Cardiac muscle cell (in vitro differentiated cells and primary cell): ENCODE results near the gene MICALL2. TPM values are rescaled to one million over a fixed set of nuclear protein-coding genes. Genes with fewer than 3 reads are reported as not detected.

Source experiments
- DNase-seq, 2 donors: peaks; one replicate each; pipeline versions ENCODE4 v3.0.0 to v3.0.0-alpha.2; 2010 to 2017; ENCODE audit warnings: low read depth in 1 of 2, low spot score in 1 of 2
- H3K27ac ChIP-seq: fragments of 200-600 bp; sonication (generic); 2 replicates; pipeline ENCODE4 v1.5.1; 2016
- H3K27me3 ChIP-seq: fragments of 200-600 bp; sonication (generic); 2 replicates; pipeline ENCODE4 v1.6.0; 2016; ENCODE audit warnings: control low read depth
- H3K36me3 ChIP-seq: fragments of 200-600 bp; sonication (generic); 2 replicates; pipeline ENCODE4 v1.5.1; 2016; ENCODE audit warnings: control low read depth
- H3K4me1 ChIP-seq: fragments of 200-600 bp; sonication (generic); 2 replicates; pipeline ENCODE4 v1.8.1; 2017; ENCODE audit warnings: low read depth, mild to moderate bottlenecking, mixed run types
- H3K4me3 ChIP-seq: fragments of 200-600 bp; sonication (generic); 2 replicates; pipeline ENCODE4 v1.5.1; 2016; ENCODE audit warnings: mild to moderate bottlenecking
- H3K9me3 ChIP-seq: fragments of 200-600 bp; sonication (generic); 2 replicates; pipeline ENCODE4 v1.5.1; 2017; ENCODE audit warnings: low read depth, mild to moderate bottlenecking, control low read depth
- polyA plus RNA-seq: library from polyadenylated mRNA; unstranded; fragments of >200 nt; fragmentation: Nextera tagmentation; extraction: Ambion mirVana; gene quantifications from 2 replicates; pipeline ENCODE4 v1.2.1, GENCODE V29; 2016
- total RNA-seq: library from RNA; depleted of rRNA; stranded (reverse); fragments of >200 nt; gene quantifications from 2 replicates; pipeline ENCODE4 v1.2.3, GENCODE V29; 2016
- TF ChIP-seq, protein P1 (sequence below): IDR thresholded peaks from 2 replicates; pipeline ENCODE4 v1.5.1; 2012; ENCODE audit warnings: low read depth, mild to moderate bottlenecking, low read length

Gene MICALL2
- total and polyA plus RNA-seq, 2 experiments from 2014 or later: 19.5 to 22.0 TPM

DNA sequence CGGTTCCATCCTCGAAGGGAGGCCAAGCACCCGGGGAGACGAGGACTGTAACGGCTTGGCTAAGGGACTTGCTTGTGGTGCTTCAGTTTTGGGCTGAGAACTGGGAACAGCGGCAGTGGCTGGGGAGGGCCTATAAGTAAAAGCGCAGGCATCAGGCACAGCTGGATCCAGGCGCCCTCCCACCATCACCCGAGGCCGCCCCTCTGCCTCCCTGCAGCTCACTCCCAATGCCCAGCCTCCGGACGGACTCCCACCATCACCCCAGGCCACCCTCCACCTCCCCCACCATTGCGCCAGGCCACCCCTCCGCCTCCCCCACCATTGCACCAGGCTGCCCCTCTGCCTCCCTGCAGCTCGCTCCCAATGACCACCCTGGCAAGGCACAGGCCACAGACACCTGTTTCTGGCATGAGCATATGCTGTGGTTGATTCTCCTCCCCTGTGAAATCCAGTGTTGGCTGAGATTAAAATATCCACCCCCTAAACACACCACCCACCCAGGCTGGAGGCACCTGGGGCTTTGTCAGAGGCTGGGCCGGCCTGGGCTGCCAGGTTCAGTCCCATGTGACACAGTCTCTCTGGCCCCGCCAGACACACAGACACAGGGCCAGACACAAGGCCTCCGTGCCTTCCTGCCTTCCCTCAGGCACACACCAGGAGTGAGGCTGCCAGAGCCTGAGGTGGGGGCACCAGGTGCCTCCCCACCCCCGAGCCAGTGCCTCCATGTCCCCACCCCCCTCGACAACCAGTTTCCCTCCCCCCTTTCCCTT, 16.7 kb downstream of the MICALL2 start:
- no peak for DNase-seq
- Histone ChIP-seq H3K4me1 (no peaks in the 10 kb centered on the region), H3K4me3 (no peak overlapping the region), H3K27me3 (no peaks in the 10 kb centered on the region), H3K36me3 (no peaks in the 10 kb centered on the region), H3K9me3 (no peaks in the 10 kb centered on the region), H3K27ac (no peak overlapping the region)
- TF ChIP-seq, protein P1, sequence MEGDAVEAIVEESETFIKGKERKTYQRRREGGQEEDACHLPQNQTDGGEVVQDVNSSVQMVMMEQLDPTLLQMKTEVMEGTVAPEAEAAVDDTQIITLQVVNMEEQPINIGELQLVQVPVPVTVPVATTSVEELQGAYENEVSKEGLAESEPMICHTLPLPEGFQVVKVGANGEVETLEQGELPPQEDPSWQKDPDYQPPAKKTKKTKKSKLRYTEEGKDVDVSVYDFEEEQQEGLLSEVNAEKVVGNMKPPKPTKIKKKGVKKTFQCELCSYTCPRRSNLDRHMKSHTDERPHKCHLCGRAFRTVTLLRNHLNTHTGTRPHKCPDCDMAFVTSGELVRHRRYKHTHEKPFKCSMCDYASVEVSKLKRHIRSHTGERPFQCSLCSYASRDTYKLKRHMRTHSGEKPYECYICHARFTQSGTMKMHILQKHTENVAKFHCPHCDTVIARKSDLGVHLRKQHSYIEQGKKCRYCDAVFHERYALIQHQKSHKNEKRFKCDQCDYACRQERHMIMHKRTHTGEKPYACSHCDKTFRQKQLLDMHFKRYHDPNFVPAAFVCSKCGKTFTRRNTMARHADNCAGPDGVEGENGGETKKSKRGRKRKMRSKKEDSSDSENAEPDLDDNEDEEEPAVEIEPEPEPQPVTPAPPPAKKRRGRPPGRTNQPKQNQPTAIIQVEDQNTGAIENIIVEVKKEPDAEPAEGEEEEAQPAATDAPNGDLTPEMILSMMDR: no peak

DNA sequence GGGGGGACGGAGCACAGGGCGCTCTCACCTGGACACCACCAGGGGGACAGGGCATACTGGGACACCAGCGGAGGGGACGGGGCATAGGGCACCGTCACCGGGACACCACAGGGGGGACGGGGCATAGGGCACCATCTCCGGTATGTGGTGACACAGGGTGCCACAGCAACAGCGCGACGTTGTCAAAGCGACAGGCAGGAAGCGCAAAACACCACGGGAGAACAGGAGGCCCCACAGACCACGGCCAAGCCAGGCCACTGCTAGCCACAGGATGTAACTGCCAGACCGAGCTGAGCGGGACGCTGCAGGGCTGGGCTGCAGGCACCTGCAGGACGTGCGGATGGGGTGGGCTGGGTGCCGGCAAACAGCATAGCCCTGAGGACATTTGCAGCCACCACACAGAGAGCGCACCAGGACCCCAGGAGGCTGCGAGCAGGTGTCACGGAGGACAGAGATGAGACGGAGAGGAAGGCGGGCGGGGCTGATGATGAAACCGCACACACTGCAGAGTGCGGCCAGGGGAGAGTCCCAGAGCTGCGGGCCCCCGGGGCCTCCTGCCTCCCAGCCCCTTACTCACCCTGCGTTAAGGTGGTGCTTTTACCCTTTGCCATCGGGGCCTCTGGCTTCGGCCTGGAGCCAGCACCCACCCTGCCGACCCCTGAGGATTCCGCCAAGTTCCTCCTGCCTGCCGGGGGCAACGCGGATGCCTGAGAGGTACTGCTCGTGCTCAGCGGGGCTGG, 17.5 kb downstream of the MICALL2 start:
- Histone ChIP-seq H3K9me3 (no peaks in the 10 kb centered on the region), H3K36me3 (no peaks in the 10 kb centered on the region), H3K4me1 (no peaks in the 10 kb centered on the region), H3K4me3 (no peak overlapping the region), H3K27ac (no peak overlapping the region), H3K27me3 (no peaks in the 10 kb centered on the region)
- TF ChIP-seq, protein P1: no peak
- DNase-seq: no peak

DNA sequence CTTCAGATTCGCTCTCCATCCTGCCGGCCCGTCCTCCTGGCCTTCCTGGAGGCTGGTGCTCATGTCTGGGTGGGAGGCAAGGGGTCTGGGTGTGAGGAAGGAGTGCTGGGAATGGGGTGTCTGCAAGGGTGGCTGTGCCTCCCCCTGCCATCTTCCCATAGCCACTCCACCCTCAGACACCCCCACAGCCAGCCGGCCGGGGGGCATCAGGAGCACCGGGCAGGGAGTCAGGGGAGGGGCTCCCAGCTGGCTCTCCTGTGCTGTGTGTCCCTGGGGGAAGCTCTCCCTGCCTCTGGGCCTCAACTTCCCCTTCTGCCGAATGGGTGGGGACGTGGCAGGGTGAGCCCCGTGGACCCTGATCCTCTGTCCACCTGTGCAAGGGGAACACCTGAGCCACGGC, 18.6 kb downstream of the MICALL2 start:
- TF ChIP-seq, protein P1: no peak
- H3K36me3 ChIP-seq: no peaks in the 10 kb centered on the region
- no peak overlapping the region for H3K4me3 ChIP-seq
- no peaks in the 10 kb centered on the region for H3K27me3 ChIP-seq
- no peaks in the 10 kb centered on the region for H3K9me3 ChIP-seq
- no peak overlapping the region for H3K27ac ChIP-seq
- no peaks in the 10 kb centered on the region for H3K4me1 ChIP-seq
- DNase-seq: no peak

DNA sequence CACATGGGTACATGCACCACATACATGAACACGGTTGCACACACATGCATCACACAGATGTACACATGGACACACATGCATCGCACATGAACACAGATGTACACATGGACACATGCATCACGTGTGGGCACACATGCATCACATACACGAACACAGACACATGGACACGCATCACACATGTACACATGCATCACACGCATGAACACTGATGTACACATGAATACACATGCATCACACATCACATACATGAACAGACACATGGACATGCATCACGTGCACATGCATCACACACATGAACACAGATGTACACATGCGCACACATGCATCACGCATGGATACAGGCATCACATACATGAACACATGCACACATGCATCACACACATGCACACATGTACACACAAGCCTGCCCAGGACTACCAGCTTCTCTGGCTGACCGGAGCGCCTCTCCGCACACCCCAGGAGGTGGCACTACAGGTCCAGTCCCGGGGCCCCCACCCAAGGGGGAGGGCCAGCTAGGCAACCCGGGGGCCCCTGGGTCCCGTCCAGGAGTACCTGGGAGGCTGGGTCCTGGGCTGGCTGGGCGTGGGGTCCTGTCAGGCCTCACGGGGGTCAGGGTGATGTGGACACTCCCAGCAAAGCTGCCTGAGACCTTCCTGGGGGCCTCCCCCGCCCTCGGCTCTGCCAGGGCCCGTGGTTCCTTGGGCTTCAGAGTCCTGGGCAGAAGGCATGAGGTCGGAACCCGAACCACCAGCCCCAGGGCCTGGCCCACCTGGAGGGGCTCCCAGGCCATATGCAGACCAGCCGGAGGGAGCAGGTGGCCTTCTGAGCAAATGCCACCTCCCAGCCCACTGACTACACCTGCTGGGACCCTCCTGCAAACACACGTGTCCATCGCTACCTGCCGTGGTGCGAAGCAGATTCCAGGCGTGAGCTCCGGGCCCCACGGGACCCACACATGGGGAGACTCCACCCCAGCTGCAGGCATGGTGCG, 19.6 kb downstream of the MICALL2 start:
- H3K4me3 ChIP-seq: no peak overlapping the region
- TF ChIP-seq, protein P1: peak; percentile 8
- no peaks in the 10 kb centered on the region for H3K36me3 ChIP-seq
- H3K9me3 ChIP-seq: no peaks in the 10 kb centered on the region
- no peaks in the 10 kb centered on the region for H3K4me1 ChIP-seq
- H3K27ac ChIP-seq: no peak overlapping the region
- no peaks in the 10 kb centered on the region for H3K27me3 ChIP-seq
- no peak for DNase-seq

DNA sequence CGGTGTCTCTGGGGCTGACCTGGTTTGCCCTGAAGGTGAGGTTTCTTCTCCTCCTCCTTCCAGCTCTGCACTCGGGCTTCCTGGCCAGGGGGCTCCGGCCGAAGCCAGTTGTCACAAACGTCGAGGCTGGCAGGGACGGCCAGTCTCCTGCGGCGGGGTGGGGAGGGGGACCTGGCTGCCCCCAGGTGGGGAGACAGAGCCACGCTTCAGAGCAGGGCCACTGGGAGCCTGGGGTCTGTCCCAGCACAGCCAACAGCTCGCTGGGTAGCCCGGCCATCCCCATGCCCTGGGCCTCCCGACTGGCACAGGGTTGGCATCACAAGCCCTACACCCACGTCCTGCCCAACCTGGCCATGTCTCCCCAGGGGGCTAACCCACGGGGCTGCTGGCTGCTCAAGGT, 20.4 kb downstream of the MICALL2 start:
- Histone ChIP-seq H3K4me3 (no peak overlapping the region), H3K27me3 (no peaks in the 10 kb centered on the region), H3K27ac (no peak overlapping the region), H3K36me3 (no peaks in the 10 kb centered on the region), H3K9me3 (no peaks in the 10 kb centered on the region), H3K4me1 (no peaks in the 10 kb centered on the region)
- TF ChIP-seq, protein P1: no peak
- no peak for DNase-seq
